H1 (cell line): ENCODE data around the gene PPM1K.
"Not testable (repeated sequence)": the region's sequence is repeated elsewhere in the genome, so short reads cannot be mapped to it uniquely, and the experiment has no call there.

Source experiments
- CTCF ChIP-seq, 3 experiments: IDR thresholded peaks; 1 replicate in 2 of 3; 2 replicates in 1 of 3; pipeline versions ENCODE4 v1.5.1 to v1.6.1; 2011; ENCODE audit warnings: low read length in 3 of 3, mild to moderate bottlenecking in 3 of 3, inconsistent platforms in 2 of 3, low read depth in 1 of 3, moderate library complexity in 1 of 3; ENCODE audit not compliant: insufficient read depth in 1 of 3; ENCODE audit errors: control extremely low read depth in 1 of 3
- EGR1 ChIP-seq: IDR thresholded peaks from 2 replicates; pipeline ENCODE4 v1.6.1; 2011; ENCODE audit warnings: low read depth, low read length, borderline replicate concordance
- GABPA ChIP-seq: IDR thresholded peaks from 2 replicates; pipeline ENCODE4 v1.6.1; 2011; ENCODE audit warnings: mild to moderate bottlenecking, low read length, moderate library complexity, borderline replicate concordance; ENCODE audit not compliant: insufficient read depth
- GTF2F1 ChIP-seq: IDR thresholded peaks from 2 replicates; pipeline ENCODE4 v1.6.1; 2012; ENCODE audit warnings: low read depth, low read length, improper control_type of control experiment, borderline replicate concordance
- POLR2A ChIP-seq, 2 experiments: IDR thresholded peaks; 1 replicate in 1 of 2; 2 replicates in 1 of 2; pipeline ENCODE4 v1.6.1; 2011; ENCODE audit warnings: low read depth in 2 of 2, low read length in 2 of 2, mild to moderate bottlenecking in 2 of 2; ENCODE audit errors: control extremely low read depth in 1 of 2
- RXRA ChIP-seq: IDR thresholded peaks from 2 replicates; pipeline ENCODE4 v1.6.1; 2011; ENCODE audit warnings: low read depth, mild to moderate bottlenecking, low read length, moderate library complexity; ENCODE audit not compliant: insufficient read depth
- USF2 ChIP-seq: IDR thresholded peaks from 2 replicates; pipeline ENCODE4 v1.6.1; 2011; ENCODE audit warnings: low read length, improper control_type of control experiment

- not testable (repeated sequence) for TF ChIP-seq CTCF (IDR thresholded peaks at IDR 0.05; ENCODE audit: control extremely low read depth in 1 of 3, insufficient read depth in 1 of 3, low read depth in 1 of 3, low read length in 3 of 3); EGR1; RXRA; POLR2A (IDR thresholded peaks at IDR 0.05; ENCODE audit: control extremely low read depth in 1 of 2, low read depth in 2 of 2, low read length in 2 of 2); GABPA; USF2; GTF2F1
These were observed 28.8 kb upstream of the PPM1K start for GRCh38 chr4:88313088-88313624.
